GM21786 (cell line): ENCODE data around the gene LRRC8D.

Experiments used
- ATAC-seq: cut with Tn5 transposase; IDR thresholded peaks from one replicate; pipeline ENCODE4 v1.9.1; 2021; ENCODE audit not compliant: unreplicated experiment

LRRC8D gene

DNA sequence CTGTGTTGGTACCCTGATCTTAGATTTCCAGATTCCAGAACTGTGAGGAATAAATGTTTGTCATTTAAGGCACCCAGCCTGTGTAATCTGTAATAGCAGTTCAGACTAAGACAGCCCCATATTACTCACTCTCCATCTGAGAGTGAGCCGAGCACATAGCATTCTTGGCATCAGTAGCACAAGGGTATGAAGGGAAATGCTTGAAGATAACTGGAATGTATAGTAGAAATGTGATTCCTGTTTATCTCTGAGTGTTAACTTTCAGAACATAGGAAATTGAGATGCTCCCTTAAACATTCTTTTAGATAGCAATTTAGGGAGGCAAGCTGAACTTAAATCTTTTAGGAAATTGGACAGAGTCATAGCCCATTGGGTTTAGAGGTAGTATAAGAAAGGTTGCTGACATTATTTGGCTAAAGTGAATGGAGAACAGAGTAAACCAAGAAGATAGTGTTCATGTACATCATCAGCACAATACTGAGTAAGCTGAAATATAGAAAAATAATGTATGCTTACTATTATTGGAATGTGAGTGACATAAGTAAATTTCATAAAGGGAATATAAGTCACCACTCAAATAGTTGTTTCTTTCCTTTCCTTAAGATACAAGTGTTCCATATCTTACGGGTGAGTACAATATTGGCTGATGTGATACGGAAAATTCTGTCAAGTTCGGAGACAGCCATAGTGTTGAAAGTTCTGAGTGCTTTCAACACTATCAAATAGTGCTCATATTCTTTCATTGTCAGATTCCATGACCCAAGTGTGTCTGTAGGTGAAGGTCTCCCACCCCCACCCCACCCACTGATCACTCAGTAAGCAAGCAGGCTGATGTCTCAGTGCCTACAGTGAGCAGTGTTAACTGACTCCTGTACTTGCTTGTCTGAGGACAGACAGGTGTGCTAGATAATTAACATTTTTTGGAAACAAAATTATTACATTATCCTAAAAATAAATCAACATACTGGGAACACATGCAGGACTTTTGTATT lies 73.7 kb downstream of the LRRC8D start:
- ATAC-seq, result no peak

DNA sequence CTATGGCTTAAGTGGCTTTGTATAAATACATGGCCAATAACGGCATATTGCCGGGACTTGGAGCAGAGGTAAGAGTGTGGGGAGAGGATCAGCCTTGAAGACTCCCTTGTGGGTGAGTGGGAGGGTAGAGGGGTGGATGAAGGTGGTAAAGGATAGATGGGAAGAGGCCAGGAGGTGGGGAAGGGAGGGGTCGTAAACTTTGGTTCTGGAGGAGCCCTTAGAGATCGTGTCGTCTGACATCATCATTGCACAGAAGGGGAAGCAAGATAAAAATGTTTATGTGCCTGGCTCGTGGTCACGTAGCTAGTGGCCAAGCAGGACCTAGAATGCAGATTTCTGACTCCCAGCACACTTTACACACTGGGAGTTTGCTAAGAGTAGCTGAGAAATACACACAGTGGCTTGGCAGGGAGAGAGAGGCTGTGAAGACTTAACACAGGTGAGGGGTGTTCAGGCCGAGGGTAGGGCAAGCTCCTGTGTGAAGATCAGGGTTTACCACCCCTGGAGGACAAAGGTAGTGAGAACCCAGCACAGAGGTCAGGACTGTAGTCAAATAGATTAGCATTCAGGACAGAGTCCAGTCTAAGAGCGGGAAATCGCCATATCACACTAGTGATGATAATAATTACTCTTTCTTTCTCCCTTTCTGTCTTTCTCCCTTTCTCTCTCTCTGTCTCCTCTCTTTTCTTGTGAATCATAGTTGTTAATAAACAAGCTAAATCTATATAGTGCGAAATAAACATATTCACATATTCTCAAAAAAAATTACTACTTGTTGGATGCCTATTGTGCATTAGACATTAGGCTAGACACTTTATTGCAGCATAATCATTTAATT lies 75.5 kb downstream of the LRRC8D start:
- ATAC-seq, result no peak

- ATAC-seq, result no peak
These were observed 76.7 kb downstream of the LRRC8D start for GRCh38 chr1:89897347-89898133.

- ATAC-seq, result no peak
These were observed 77.3 kb downstream of the LRRC8D start for GRCh38 chr1:89898150-89898549.

DNA sequence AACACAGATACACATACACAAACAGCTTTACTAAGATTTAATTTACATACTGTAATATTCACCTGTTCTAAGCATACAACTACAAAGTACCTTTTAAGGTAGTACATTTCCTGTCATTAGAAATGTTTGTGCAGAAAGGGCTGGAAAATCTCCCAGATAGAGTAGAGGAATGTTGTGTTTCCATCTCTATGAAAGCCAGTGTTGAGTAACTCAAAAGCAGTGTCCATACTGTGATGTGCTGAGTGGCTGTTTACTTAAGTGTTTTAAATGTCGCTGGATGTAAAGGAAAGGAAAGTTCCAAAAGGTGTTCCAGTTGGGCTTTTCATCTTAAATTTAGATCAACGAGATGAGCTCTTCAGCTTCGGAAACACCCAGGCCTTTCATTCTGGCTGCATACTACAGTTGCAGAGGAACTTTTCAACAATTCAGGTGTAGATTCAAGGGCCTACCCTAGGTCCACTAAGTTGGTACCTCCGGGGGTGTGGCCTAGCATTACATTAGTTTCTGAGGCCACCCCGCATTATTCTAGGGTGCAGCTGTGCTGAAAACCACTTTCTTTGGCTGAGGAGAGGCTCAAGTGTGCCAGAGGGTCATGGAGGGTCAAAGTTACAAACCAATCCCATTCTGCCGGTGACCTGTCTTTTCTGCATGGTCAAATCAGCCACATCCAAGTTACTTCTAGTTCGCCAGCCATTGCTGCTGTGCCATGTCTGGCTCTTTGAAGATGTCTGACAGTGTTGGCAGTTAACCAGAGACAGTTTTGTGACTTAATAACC lies 78.1 kb downstream of the LRRC8D start:
- ATAC-seq, result no peak

DNA sequence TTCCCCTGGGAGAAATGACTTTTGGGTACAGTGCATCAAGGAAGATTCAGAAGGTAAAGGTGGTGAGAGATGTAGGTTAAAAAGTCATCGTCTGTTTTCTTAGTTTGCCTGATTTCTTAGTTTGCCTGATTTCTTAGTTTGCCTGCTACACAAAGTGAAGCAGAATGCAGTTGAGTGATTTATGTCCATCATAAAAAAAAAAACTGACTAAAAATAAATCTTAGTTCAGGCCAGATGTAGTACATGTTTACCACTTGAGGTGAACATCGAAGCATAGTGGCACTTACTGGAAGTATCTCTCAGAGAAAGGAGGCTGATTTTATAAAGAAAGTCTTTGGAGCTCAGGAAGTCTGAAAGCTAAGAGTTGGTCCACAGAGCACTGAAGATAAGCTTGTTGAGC lies 79.5 kb downstream of the LRRC8D start:
- no peak for ATAC-seq

GRCh38 chr1:89900791-89901708 lies 80.2 kb downstream of the LRRC8D start:
- no peak for ATAC-seq

- no peak for ATAC-seq
These were observed 81.3 kb downstream of the LRRC8D start for GRCh38 chr1:89901957-89902669.

- ATAC-seq, result no peak
These were observed 82.7 kb downstream of the LRRC8D start for GRCh38 chr1:89903550-89903949.

GRCh38 chr1:89904219-89904980 lies 83.6 kb downstream of the LRRC8D start:
- ATAC-seq, result no peak

- ATAC-seq, result no peak
These were observed 84.7 kb downstream of the LRRC8D start for GRCh38 chr1:89905395-89906058.

- ATAC-seq, result no peak
These were observed 85.3 kb downstream of the LRRC8D start for GRCh38 chr1:89906088-89906487.

DNA sequence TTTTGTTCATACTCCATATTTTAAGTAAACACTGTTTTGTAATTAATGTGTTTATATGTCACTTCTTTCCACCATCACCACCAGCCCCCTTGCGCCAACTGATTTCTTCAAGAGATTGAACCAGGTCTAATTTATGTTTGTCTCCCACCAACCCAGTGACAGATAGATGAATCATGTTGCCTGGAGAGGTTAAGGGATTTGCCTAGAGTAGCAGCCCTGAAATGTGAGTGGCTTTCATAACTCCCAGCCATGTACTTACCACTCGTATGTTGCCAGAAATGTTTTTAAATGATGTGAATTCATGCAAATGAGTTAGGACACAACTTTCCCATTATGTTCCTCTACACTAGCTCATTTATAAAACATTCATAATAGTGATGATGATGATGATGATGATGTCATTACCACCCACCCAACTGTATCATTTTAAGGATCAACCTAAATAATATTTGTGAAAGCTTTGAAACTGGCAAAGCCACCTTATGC lies 86.9 kb downstream of the LRRC8D start:
- ATAC-seq, result no peak

DNA sequence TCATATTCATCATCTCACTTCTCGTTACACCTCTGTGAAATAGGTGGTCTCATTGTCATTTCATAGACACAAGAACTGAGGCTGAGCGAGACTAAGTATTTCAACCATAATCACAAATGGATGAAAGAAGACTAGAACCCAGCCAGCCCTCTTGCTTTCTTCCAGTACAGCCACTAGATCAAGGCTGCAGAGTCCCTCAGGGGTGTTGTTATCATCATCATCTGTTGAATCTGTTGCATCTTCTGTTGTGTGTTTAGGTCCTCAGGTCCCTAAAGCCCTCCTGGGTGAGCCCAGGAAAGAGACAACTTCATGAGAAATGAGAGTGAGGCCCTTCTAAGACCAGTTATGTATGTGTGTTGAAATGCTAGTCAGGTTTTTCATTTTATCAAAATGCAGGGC lies 87.4 kb downstream of the LRRC8D start:
- ATAC-seq, result no peak

GRCh38 chr1:89908672-89909436 lies 88.0 kb downstream of the LRRC8D start:
- no peak for ATAC-seq

GRCh38 chr1:89910268-89910667 lies 89.4 kb downstream of the LRRC8D start:
- ATAC-seq, result no peak
